K562 (cell line): ENCODE measurements around the gene GARRE1. TPM values are rescaled to one million over a fixed set of nuclear protein-coding genes. Genes with fewer than 3 reads are reported as not detected.

Experiments
- CBFA2T2 ChIP-seq: fragments of 450-650 bp; conservative IDR thresholded peaks from 2 replicates; pipeline ENCODE4 v1.6.1; 2017; ENCODE audit warnings: mild to moderate bottlenecking
- CBX8 ChIP-seq: fragments of 200-600 bp; sonication (generic); IDR thresholded peaks from 2 replicates; pipeline ENCODE4 v1.6.1; 2012; ENCODE audit warnings: borderline replicate concordance, mixed run types, low read depth, mild to moderate bottlenecking, moderate library complexity, mixed read lengths, low read length, control low read depth, inconsistent platforms; ENCODE audit not compliant: poor library complexity, severe bottlenecking; ENCODE audit errors: extremely low read depth
- E2F3 ChIP-seq: fragments of 250-450 bp; sonication (Bioruptor Pico); IDR thresholded peaks from 2 replicates; pipeline ENCODE4 v1.4.0; 2020; ENCODE audit warnings: mild to moderate bottlenecking
- EP300 ChIP-seq: IDR thresholded peaks from 2 replicates; pipeline ENCODE4 v1.6.1; 2012; ENCODE audit warnings: low read length, improper control_type of control experiment
- FOXM1 ChIP-seq, 2 experiments: fragments of 450-650 bp in 1 of 2; sonication (generic) in 1 of 2; formaldehyde crosslinking in 1 of 2; IDR thresholded peaks; 2 replicates each; pipeline versions ENCODE4 v1.6.1 to v1.9.0; 2017 to 2022; ENCODE audit warnings: low read depth in 2 of 2, mild to moderate bottlenecking in 2 of 2, missing genetic modification reagents in 1 of 2, moderate library complexity in 1 of 2
- GTF2F1 ChIP-seq: IDR thresholded peaks from 2 replicates; pipeline ENCODE4 v1.6.1; 2011; ENCODE audit warnings: low read depth, low read length, improper control_type of control experiment
- HDAC8 ChIP-seq: fragments of 450-650 bp; IDR thresholded peaks from 2 replicates; pipeline ENCODE4 v1.6.1; 2016; ENCODE audit warnings: mild to moderate bottlenecking, missing genetic modification characterization, moderate library complexity, missing compliant biosample characterization
- NFRKB ChIP-seq: fragments of 450-650 bp; IDR thresholded peaks from 2 replicates; pipeline ENCODE4 v1.6.1; 2016; ENCODE audit warnings: low read depth
- PTTG1 ChIP-seq: fragments of 450-650 bp; IDR thresholded peaks from 2 replicates; pipeline ENCODE4 v1.6.1; 2016; ENCODE audit warnings: low read depth, mild to moderate bottlenecking, missing genetic modification characterization, missing compliant biosample characterization
- RCOR1 ChIP-seq, 2 experiments: IDR thresholded peaks; 2 replicates each; pipeline ENCODE4 v1.6.1; 2012; ENCODE audit warnings: low read depth in 2 of 2, low read length in 2 of 2, borderline replicate concordance in 1 of 2, improper control_type of control experiment in 1 of 2
- SRSF1 ChIP-seq: fragments of 200-400 bp; formaldehyde crosslinking; IDR thresholded peaks from 2 replicates; pipeline ENCODE4 v1.6.1; 2017; ENCODE audit warnings: mild to moderate bottlenecking, low read depth, low read length, moderate library complexity
- TRIM25 ChIP-seq: fragments of 450-650 bp; IDR thresholded peaks from 2 replicates; pipeline ENCODE4 v1.7.0; 2016; ENCODE audit warnings: borderline replicate concordance
- USF2 ChIP-seq: sonication (generic); formaldehyde crosslinking; IDR thresholded peaks from 2 replicates; pipeline ENCODE4 v1.5.0; 2020; ENCODE audit warnings: missing genetic modification reagents
- ZNF318 ChIP-seq, 2 experiments: fragments of 450-650 bp; IDR thresholded peaks; 2 replicates each; pipeline ENCODE4 v1.6.1; 2016; ENCODE audit warnings: mild to moderate bottlenecking in 2 of 2, borderline replicate concordance in 1 of 2, low read depth in 1 of 2, moderate library complexity in 1 of 2
- ZNF75A ChIP-seq: fragments of 450-650 bp; formaldehyde crosslinking; IDR thresholded peaks from 2 replicates; pipeline ENCODE4 v1.4.0; 2020; ENCODE audit warnings: mild to moderate bottlenecking
- ZNF830 ChIP-seq: fragments of 250-450 bp; sonication (Bioruptor Pico); IDR thresholded peaks from 2 replicates; pipeline ENCODE4 v1.5.0; 2021; ENCODE audit warnings: mild to moderate bottlenecking
- polyA plus RNA-seq, 8 experiments: library from polyadenylated mRNA; depleted of rRNA in 4 of 8; stranded (reverse) in 5 of 8; unstranded in 3 of 8; fragments of >200 nt; fragmentation: Nextera tagmentation in 2 of 8; fragmentation: Illumina TruSeq in 1 of 8; extraction: Ambion mirVana in 2 of 8; extraction: Trizol in 1 of 8; gene quantifications; 2 replicates each; pipeline versions ENCODE4 v1.2.1 to v1.2.3, GENCODE V29; 2011 to 2014; ENCODE audit warnings: inconsistent platforms in 1 of 8, missing spikeins in 1 of 8
- total RNA-seq, 7 experiments: library from RNA; depleted of rRNA in 6 of 7; stranded (reverse); fragments of >200 nt in 6 of 7; fragmentation: Illumina TruSeq in 2 of 7; extraction: Trizol in 2 of 7; gene quantifications; 2 replicates each; pipeline versions ENCODE4 v1.2.1 to v1.2.3, GENCODE V29; 2011 to 2021; ENCODE audit warnings: low replicate concordance in 1 of 7

Gene GARRE1
- total and polyA plus RNA-seq, 9 of the 15 experiments (the other 6 are each of a cell fraction or from before 2014, with no cell fraction given), result 1.6 to 12.8 (median 7.5) TPM

- no peak for TF ChIP-seq ZNF318 (IDR thresholded peaks at IDR 0.05; ENCODE audit: borderline replicate concordance in 1 of 2, low read depth in 1 of 2)
- TF ChIP-seq E2F3 (CRISPR knock-in tag), result no peak
- no peak for TF ChIP-seq PTTG1 (tag)
- TF ChIP-seq CBX8, result no peak
- peak; percentile 60 for TF ChIP-seq EP300
- TF ChIP-seq TRIM25, result no peak
- TF ChIP-seq GTF2F1, result no peak
- TF ChIP-seq SRSF1, result no peak
- peak; percentile 45 to 96; a peak in 2 of 4 replicates for TF ChIP-seq RCOR1 (IDR thresholded peaks at IDR 0.05; ENCODE audit: borderline replicate concordance in 1 of 2, low read depth in 2 of 2, low read length in 2 of 2)
- TF ChIP-seq FOXM1 (IDR thresholded peaks at IDR 0.05; ENCODE audit: low read depth), result no peak
- TF ChIP-seq FOXM1 (CRISPR knock-in tag; IDR thresholded peaks at IDR 0.05; ENCODE audit: low read depth), result no peak
- no peak for TF ChIP-seq NFRKB
- no peak for TF ChIP-seq ZNF830 (CRISPR knock-in tag)
- no peak for TF ChIP-seq CBFA2T2
- TF ChIP-seq ZNF75A (CRISPR knock-in tag), result no peak
- no peak for TF ChIP-seq USF2 (CRISPR knock-in tag)
- no peak for TF ChIP-seq HDAC8 (tag)
Measured at GRCh38 chr19:34217952-34218817, 36.2 kb upstream of the GARRE1 start (continued).
